GM21786 (cell line): ENCODE results near the gene REXO4.

Source experiments
- ATAC-seq: cut with Tn5 transposase; IDR thresholded peaks from one replicate; pipeline ENCODE4 v1.9.1; 2021; ENCODE audit not compliant: unreplicated experiment

Gene REXO4

GRCh38 chr9:133417541-133418461, at the start of gene REXO4:
Gene REXO4 (minus strand): TSS chr9:133418010. CDS start chr9:133417844, 166 bp downstream.
- peak; percentile 68 for ATAC-seq

- no peak for ATAC-seq
Observed at GRCh38 chr9:133467101-133467500, 49.3 kb upstream of the REXO4 start.

- ATAC-seq, result no peak
Observed at GRCh38 chr9:133465984-133466383, 48.2 kb upstream of the REXO4 start.

- no peak for ATAC-seq
Observed at GRCh38 chr9:133464638-133465037, 46.8 kb upstream of the REXO4 start.

- ATAC-seq, result no peak
Observed at GRCh38 chr9:133463864-133464615, 46.2 kb upstream of the REXO4 start.

GRCh38 chr9:133463234-133463863, 45.5 kb upstream of the REXO4 start:
- no peak for ATAC-seq

- no peak for ATAC-seq
Observed at GRCh38 chr9:133461975-133462374, 44.2 kb upstream of the REXO4 start.

- peak; percentile 25 for ATAC-seq
Observed at GRCh38 chr9:133460405-133461175, 42.8 kb upstream of the REXO4 start.

- peak; percentile 70 for ATAC-seq
Observed at GRCh38 chr9:133459476-133460404, 41.9 kb upstream of the REXO4 start, which contains the start of gene CACFD1. Gene CACFD1 (plus strand): TSS chr9:133459978. CDS start chr9:133460067, 89 bp downstream.

- no peak for ATAC-seq
Observed at GRCh38 chr9:133458643-133459312, 41.0 kb upstream of the REXO4 start.

GRCh38 chr9:133457748-133458147, 39.9 kb upstream of the REXO4 start:
- ATAC-seq, result no peak

GRCh38 chr9:133457233-133457632, 39.4 kb upstream of the REXO4 start:
- no peak for ATAC-seq

- no peak for ATAC-seq
Observed at GRCh38 chr9:133456409-133456808, 38.6 kb upstream of the REXO4 start.

- ATAC-seq, result no peak
Observed at GRCh38 chr9:133455936-133456335, 38.1 kb upstream of the REXO4 start.

- ATAC-seq, result no peak
Observed at GRCh38 chr9:133454943-133455673, 37.3 kb upstream of the REXO4 start.

- no peak for ATAC-seq
Observed at GRCh38 chr9:133454325-133454724, 36.5 kb upstream of the REXO4 start.

- no peak for ATAC-seq
Observed at GRCh38 chr9:133453651-133454050, 35.8 kb upstream of the REXO4 start.

- no peak for ATAC-seq
Observed at GRCh38 chr9:133452562-133452961, 34.8 kb upstream of the REXO4 start.
